HCT116 (cell line): ENCODE data around the gene NUP210.

Experiments used
- ATF3 ChIP-seq: IDR thresholded peaks from 2 replicates; pipeline ENCODE4 v1.6.1; 2012
- CTCF ChIP-seq, 3 experiments: fragments of 200-600 bp in 1 of 3; sonication (generic) in 1 of 3; IDR thresholded peaks in 2 of 3; conservative IDR thresholded peaks in 1 of 3; 2 replicates each; pipeline ENCODE4 v1.5.1; 2012 to 2017; ENCODE audit warnings: low read depth in 2 of 3, low read length in 2 of 3, antibody characterized with exemption in 1 of 3, borderline replicate concordance in 1 of 3, control low read depth in 1 of 3, mild to moderate bottlenecking in 1 of 3, mixed read lengths in 1 of 3, mixed run types in 1 of 3, moderate library complexity in 1 of 3; ENCODE audit not compliant: insufficient read depth in 1 of 3
- POLR2A ChIP-seq: IDR thresholded peaks from 2 replicates; pipeline ENCODE4 v1.7.0; 2011; ENCODE audit warnings: borderline replicate concordance; ENCODE audit not compliant: insufficient read depth, insufficient read length; ENCODE audit errors: extremely low read depth
- RAD21 ChIP-seq: IDR thresholded peaks from 2 replicates; pipeline ENCODE4 v1.6.1; 2012; ENCODE audit warnings: low read depth, mild to moderate bottlenecking
- SIN3A ChIP-seq: IDR thresholded peaks from 2 replicates; pipeline ENCODE4 v1.6.1; 2012; ENCODE audit warnings: low read depth

- TF ChIP-seq RAD21 (no peak), SIN3A (no peak), POLR2A (no peak), CTCF (IDR thresholded peaks at IDR 0.05 in 2 of 3, conservative IDR thresholded peaks at IDR 0.05 in 1 of 3; ENCODE audit: borderline replicate concordance in 1 of 3, insufficient read depth in 1 of 3, low read depth in 2 of 3, low read length in 2 of 3) (no peak), ATF3 (no peak)
Observed at GRCh38 chr3:13303410-13303809, 116.7 kb downstream of the NUP210 start.
